Right atrium auricular region (tissue), 2 donors: Measurements from ENCODE around the gene CLEC2D. TPM values are rescaled to one million over a fixed set of nuclear protein-coding genes. Genes with fewer than 3 reads are reported as not detected.

Source experiments
- DNase-seq: peaks from one replicate; pipeline ENCODE4 v3.0.0-alpha.2; 2019; ENCODE audit warnings: low spot score
- H3K27ac ChIP-seq, 2 donors: fragments of 200-600 bp; sonication (generic); 1 replicate in 1 of 2; 2 replicates in 1 of 2; pipeline ENCODE4 v1.5.1; 2016 to 2019
- H3K27me3 ChIP-seq, 2 donors: fragments of 200-600 bp; sonication (generic); one replicate each; pipeline versions ENCODE4 v1.5.1 to v1.6.0; 2017 to 2019
- H3K36me3 ChIP-seq: fragments of 200-600 bp; sonication (generic); one replicate; pipeline ENCODE4 v1.5.1; 2016
- H3K4me1 ChIP-seq, 2 donors: fragments of 200-600 bp; sonication (generic); one replicate each; pipeline versions ENCODE4 v1.5.1 to v1.6.0; 2017 to 2019
- H3K4me3 ChIP-seq, 2 donors: fragments of 200-600 bp; sonication (generic); 1 replicate in 1 of 2; 2 replicates in 1 of 2; pipeline ENCODE4 v1.5.1; 2017 to 2019; ENCODE audit warnings: mild to moderate bottlenecking in 1 of 2, moderate library complexity in 1 of 2
- H3K9me3 ChIP-seq, 2 donors: fragments of 200-600 bp; sonication (generic); one replicate each; pipeline ENCODE4 v1.5.1; 2019
- total RNA-seq, 2 donors: library from RNA; depleted of rRNA; stranded (reverse); fragments of >200 nt; gene quantifications; one replicate each; pipeline ENCODE4 v1.1.0, GENCODE V29; 2016
- TF ChIP-seq, protein P1 (sequence below), 2 donors: fragments of 200-600 bp; sonication (generic); IDR thresholded peaks; one replicate each; pipeline ENCODE4 v1.5.1; 2019; ENCODE audit warnings: antibody characterized with exemption in 2 of 2

The CLEC2D gene, protein sequence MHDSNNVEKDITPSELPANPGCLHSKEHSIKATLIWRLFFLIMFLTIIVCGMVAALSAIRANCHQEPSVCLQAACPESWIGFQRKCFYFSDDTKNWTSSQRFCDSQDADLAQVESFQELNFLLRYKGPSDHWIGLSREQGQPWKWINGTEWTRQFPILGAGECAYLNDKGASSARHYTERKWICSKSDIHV
- 1 to 10 TPM; 6.5 to 6.9 TPM for total RNA-seq

DNA sequence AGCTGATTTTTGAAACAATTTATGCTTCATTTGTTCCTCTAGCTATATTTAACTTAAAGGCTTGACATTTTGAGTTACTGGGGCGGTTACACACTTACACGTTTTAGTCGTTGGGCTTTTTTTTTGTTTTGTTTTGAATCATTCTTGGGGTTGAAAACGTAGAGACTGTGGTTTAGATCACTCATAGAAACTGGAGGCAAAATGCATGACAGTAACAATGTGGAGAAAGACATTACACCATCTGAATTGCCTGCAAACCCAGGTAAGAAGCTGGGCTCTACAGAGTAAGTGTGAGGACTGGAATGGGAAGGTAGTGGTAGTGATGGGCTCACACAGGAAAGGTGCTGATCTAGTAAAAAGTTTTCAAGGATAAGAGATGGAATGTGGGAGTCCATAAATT, at the start of gene CLEC2D:
Gene CLEC2D, plus strand, starts transcription at position 180 of the 400 bp plus-strand sequence. Its CDS starts 22 bp downstream, at position 202.
- H3K4me3 ChIP-seq: no peak within 1 kb of the TSS
- TF ChIP-seq, protein P1, sequence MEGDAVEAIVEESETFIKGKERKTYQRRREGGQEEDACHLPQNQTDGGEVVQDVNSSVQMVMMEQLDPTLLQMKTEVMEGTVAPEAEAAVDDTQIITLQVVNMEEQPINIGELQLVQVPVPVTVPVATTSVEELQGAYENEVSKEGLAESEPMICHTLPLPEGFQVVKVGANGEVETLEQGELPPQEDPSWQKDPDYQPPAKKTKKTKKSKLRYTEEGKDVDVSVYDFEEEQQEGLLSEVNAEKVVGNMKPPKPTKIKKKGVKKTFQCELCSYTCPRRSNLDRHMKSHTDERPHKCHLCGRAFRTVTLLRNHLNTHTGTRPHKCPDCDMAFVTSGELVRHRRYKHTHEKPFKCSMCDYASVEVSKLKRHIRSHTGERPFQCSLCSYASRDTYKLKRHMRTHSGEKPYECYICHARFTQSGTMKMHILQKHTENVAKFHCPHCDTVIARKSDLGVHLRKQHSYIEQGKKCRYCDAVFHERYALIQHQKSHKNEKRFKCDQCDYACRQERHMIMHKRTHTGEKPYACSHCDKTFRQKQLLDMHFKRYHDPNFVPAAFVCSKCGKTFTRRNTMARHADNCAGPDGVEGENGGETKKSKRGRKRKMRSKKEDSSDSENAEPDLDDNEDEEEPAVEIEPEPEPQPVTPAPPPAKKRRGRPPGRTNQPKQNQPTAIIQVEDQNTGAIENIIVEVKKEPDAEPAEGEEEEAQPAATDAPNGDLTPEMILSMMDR (IDR thresholded peaks at IDR 0.05): no peak
- peaks cover 12% of the 10 kb centered on the region for H3K36me3 ChIP-seq
- H3K27ac ChIP-seq: no peak within 1 kb of the TSS
- H3K27me3 ChIP-seq: no peaks in the 10 kb centered on the region
- H3K4me1 ChIP-seq: peaks cover 0 to 28% of the 10 kb centered on the region in 2 donors
- no peak for DNase-seq
- H3K9me3 ChIP-seq: no peaks in the 10 kb centered on the region

DNA sequence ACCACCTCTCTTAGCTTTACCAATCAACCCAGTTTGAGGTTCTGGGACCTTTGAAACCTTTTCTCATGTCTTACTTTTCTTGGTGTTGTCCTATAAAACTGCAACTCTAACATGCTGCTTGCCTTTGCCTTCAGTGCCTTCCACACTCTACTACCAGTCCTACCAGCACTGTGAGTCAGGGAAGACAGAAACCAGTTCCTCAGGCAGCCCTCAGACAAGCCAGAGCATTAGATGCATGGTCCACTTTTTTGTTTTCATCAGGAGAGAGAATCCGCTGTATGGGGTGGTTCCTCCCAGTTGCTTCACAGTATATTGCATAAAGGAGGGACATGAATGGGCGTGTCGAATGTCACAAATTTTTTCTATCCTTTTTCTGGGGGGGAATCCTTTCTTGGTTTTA, 44.5 kb upstream of the CLEC2D start:
- no peaks in the 10 kb centered on the region for H3K36me3 ChIP-seq

DNA sequence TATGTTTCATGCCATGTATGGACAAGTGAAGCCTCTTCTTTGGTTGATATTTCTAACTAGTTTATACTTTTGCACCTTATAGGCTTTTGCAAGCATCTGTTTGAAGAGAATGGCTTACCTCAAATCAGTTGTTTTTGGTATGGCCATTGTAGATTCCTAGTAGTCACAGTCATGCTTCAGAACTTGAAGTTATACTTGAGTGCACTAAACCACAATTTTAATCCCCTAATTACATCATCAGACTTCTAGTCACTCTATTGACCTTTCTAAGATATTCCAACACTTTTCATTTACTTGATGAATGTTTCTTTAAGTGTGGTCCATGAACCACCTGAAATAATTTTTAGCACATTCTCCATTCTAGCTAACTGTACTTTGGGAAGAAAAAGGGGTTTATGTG, 43.2 kb upstream of the CLEC2D start:
- Histone ChIP-seq H3K27ac (no peak overlapping the region), H3K4me1 (no peaks in the 10 kb centered on the region), H3K27me3 (no peaks in the 10 kb centered on the region), H3K9me3 (peaks cover 0 to 13% of the 10 kb centered on the region in 2 donors), H3K4me3 (no peak overlapping the region), H3K36me3 (no peaks in the 10 kb centered on the region)
- DNase-seq: no peak
- TF ChIP-seq, protein P1 (IDR thresholded peaks at IDR 0.05): no peak

More for the DNA sequence above, 44.5 kb upstream of the CLEC2D start:
- DNase-seq: no peak
- Histone ChIP-seq H3K4me1 (no peaks in the 10 kb centered on the region), H3K9me3 (peaks cover 0 to 13% of the 10 kb centered on the region in 2 donors), H3K27me3 (no peaks in the 10 kb centered on the region), H3K27ac (no peak overlapping the region), H3K4me3 (no peak overlapping the region)
- TF ChIP-seq, protein P1 (IDR thresholded peaks at IDR 0.05): no peak

DNA sequence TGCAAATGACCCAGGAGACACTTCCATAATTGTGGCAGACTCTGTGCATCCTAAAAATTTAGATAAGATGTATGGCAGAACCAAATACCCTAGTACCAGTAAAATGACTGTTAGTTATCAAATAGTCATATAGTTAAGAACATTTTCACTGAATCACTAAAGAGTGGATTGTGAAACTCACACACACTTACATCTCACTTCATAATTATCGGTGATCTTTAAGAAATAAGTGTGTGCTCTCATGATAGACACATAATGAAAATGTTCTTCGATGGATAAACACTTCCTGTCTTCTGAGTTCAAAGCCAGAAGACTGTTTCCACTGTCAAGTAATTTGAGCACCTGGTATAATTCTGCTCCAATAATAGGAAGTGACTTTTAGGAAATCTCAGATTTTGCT, 42.7 kb upstream of the CLEC2D start:
- TF ChIP-seq, protein P1 (IDR thresholded peaks at IDR 0.05): no peak
- DNase-seq: no peak
- H3K27me3 ChIP-seq: no peaks in the 10 kb centered on the region
- no peak overlapping the region for H3K4me3 ChIP-seq
- no peak overlapping the region for H3K27ac ChIP-seq
- H3K36me3 ChIP-seq: no peaks in the 10 kb centered on the region
- peaks cover 0 to 13% of the 10 kb centered on the region in 2 donors for H3K9me3 ChIP-seq
- H3K4me1 ChIP-seq: no peaks in the 10 kb centered on the region

DNA sequence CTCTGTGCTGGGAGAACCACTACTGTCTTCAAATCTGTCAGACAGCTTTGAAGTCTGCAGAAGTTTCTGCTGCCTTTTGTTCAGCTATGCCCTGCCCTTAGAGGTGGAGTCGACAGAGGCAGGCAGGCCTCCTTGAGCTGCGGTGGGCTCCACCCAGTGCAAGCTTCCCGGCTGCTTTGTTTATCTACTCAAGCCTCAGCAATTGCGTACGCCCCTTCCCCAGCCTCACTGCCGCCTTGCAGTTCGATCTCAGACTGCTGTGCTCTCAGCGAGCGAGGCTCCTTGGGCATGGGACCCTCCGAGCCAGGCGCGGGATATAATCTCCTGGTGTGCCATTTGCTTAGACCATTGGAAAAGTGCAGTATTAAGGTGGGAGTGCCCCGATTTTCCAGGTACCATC, 36.7 kb upstream of the CLEC2D start:
- Histone ChIP-seq H3K27me3 (no peaks in the 10 kb centered on the region), H3K36me3 (no peaks in the 10 kb centered on the region), H3K4me3 (no peak overlapping the region), H3K27ac (no peak overlapping the region), H3K4me1 (no peaks in the 10 kb centered on the region), H3K9me3 (no peaks in the 10 kb centered on the region)
- DNase-seq: no peak
- TF ChIP-seq, protein P1 (IDR thresholded peaks at IDR 0.05): no peak
